Chondrocyte (in vitro differentiated cells): ENCODE data around the gene MCM3AP. TPM values are rescaled to one million over a fixed set of nuclear protein-coding genes. Genes with fewer than 3 reads are reported as not detected.

Source experiments
- DNase-seq: peaks from one replicate; pipeline ENCODE4 v3.0.0; 2021; ENCODE audit warnings: mixed read lengths, low spot score
- H3K27ac Mint-ChIP-seq: one replicate; pipeline ENCODE4 v1.8.0; 2021; ENCODE audit warnings: mild to moderate bottlenecking, moderate library complexity, mixed read lengths; ENCODE audit not compliant: unreplicated experiment
- H3K27me3 Mint-ChIP-seq: 2 replicates; pipeline ENCODE4 v1.8.0; 2021; ENCODE audit warnings: low read depth, mixed read lengths
- H3K36me3 Mint-ChIP-seq: 2 replicates; pipeline ENCODE4 v1.8.0; 2021; ENCODE audit warnings: low read depth, mixed read lengths
- H3K4me1 Mint-ChIP-seq: 2 replicates; pipeline ENCODE4 v1.8.0; 2021; ENCODE audit warnings: low read depth, mild to moderate bottlenecking, mixed read lengths
- H3K4me3 Mint-ChIP-seq: one replicate; pipeline ENCODE4 v1.8.0; 2021; ENCODE audit warnings: mild to moderate bottlenecking, moderate library complexity, mixed read lengths; ENCODE audit not compliant: unreplicated experiment
- H3K9me3 Mint-ChIP-seq: 2 replicates; pipeline ENCODE4 v1.8.0; 2021; ENCODE audit warnings: low read depth, mixed read lengths
- total RNA-seq: library from RNA; stranded (reverse); gene quantifications from 3 replicates; pipeline ENCODE4 v1.2.1, GENCODE V29; 2021
- TF ChIP-seq, protein P1 (sequence below): fragments of 200-600 bp; sonication (generic); IDR thresholded peaks from 2 replicates; pipeline ENCODE4 v1.5.0; 2021; ENCODE audit warnings: antibody characterized with exemption, mild to moderate bottlenecking, moderate library complexity

The MCM3AP gene
- total RNA-seq, 1 donor from 2014 or later: 86.4 TPM

DNA sequence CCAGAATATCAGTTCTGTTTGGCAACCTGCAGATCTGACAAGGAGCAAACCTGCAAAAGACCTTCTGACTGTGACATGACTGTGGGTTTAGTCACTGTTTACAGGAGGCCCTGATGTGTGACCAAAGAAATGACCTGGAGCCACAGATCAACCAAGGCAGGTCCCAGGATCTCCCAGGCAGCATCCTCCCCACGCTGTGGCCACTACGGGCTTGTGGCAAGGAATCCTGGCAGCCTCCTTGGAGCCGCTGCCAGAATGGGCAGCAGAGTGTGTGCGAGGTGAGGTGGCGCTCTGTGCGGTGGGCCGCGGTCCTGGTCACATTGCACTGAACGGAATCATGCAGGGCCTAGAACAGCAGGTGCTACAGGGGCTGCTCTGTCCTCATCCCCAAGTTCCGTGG, 15.9 kb downstream of the MCM3AP start:
- TF ChIP-seq, protein P1, sequence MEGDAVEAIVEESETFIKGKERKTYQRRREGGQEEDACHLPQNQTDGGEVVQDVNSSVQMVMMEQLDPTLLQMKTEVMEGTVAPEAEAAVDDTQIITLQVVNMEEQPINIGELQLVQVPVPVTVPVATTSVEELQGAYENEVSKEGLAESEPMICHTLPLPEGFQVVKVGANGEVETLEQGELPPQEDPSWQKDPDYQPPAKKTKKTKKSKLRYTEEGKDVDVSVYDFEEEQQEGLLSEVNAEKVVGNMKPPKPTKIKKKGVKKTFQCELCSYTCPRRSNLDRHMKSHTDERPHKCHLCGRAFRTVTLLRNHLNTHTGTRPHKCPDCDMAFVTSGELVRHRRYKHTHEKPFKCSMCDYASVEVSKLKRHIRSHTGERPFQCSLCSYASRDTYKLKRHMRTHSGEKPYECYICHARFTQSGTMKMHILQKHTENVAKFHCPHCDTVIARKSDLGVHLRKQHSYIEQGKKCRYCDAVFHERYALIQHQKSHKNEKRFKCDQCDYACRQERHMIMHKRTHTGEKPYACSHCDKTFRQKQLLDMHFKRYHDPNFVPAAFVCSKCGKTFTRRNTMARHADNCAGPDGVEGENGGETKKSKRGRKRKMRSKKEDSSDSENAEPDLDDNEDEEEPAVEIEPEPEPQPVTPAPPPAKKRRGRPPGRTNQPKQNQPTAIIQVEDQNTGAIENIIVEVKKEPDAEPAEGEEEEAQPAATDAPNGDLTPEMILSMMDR: no peak
- H3K4me3 Mint-ChIP-seq: no peak overlapping the region
- no peak overlapping the region for H3K27ac Mint-ChIP-seq
- no peaks in the 10 kb centered on the region for H3K9me3 Mint-ChIP-seq
- H3K4me1 Mint-ChIP-seq: no peaks in the 10 kb centered on the region
- no peak for DNase-seq
- H3K27me3 Mint-ChIP-seq: no peaks in the 10 kb centered on the region
- H3K36me3 Mint-ChIP-seq: peaks cover 48% of the 10 kb centered on the region

DNA sequence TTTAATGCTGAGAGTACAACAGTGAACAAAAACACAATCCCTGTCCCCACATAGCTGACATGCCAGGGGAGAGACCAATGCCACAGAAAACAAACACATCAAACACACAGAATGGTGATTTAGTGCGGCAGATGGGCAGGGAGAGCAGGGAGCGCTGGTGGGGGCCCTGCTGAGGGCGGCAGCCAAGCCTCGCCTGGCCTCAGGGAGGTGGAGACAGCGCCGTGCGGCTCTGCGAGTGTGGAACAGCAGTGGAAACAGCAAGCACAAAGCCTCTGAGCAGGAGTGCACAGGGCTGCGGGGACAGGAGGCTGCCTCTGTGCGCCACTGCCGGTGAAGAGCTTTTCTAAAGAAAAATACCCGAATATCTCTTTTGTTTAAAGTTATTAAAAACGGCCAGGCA, 17.0 kb downstream of the MCM3AP start:
- Mint-ChIP-seq H3K9me3 (no peaks in the 10 kb centered on the region), H3K4me3 (no peak overlapping the region), H3K27ac (no peak overlapping the region), H3K4me1 (no peaks in the 10 kb centered on the region), H3K27me3 (no peaks in the 10 kb centered on the region), H3K36me3 (peaks cover 41% of the 10 kb centered on the region)
- no peak for DNase-seq
- TF ChIP-seq, protein P1: no peak

DNA sequence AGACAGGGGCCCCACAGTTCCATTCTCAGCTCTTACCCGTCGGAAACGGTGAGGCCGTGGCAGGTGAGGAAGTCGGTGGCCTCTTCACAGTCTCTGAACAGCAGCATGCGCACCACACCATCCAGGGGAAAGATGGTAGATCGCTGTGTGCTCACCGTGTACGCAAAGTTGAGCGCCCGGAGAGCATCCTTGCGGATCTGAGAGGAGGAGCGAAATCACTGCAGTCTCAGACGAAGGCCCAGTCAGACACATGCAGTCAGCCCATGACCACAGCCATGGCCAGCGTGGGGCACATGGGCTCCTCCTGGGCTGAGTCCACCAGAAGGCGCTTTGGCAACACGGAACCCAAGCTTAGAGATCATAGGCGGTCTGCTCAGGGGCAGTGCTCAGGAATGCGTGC, 18.5 kb downstream of the MCM3AP start:
- TF ChIP-seq, protein P1: no peak
- Mint-ChIP-seq H3K27ac (peak overlapping the region; percentile 24), H3K4me3 (no peak overlapping the region), H3K27me3 (no peaks in the 10 kb centered on the region), H3K4me1 (no peaks in the 10 kb centered on the region), H3K9me3 (no peaks in the 10 kb centered on the region), H3K36me3 (peaks cover 34% of the 10 kb centered on the region)
- DNase-seq: no peak

DNA sequence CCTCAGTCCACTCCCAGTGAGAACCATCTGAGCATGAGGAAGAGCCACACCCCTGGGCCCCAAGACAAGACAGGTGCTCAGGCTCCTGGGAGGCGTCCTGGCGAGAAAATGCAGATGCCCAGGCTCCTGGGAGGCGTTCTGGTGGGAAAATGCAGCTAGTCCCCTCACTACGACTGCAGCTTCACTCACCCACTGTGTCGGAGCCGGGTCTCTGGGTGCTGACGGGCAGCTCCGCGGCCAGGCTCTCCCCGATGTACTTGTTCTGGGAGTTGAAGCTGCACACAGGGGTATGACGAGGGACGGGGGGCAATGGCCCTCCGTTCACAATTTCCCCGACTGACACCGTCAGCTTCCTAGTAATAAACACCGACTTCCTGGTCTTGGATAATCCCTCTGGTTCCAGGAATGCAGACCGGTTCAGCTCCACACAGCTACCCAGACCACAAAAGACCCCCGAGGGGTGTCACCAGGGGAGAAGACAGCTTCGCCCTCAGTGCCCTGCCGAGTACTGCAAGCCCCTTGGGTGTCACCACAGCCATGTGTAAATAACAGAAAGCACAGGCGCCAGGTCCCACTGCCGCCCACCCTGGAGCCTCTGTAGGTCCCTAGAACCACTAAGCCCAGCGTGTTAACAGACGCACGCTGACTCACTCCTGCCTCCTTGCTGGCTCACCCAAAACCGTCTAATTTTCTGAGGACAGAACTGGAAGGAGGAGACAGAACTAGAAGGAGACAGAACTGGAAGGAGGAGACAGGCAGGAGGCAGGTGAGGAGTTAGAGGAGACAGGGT, 19.5 kb downstream of the MCM3AP start:
- H3K36me3 Mint-ChIP-seq: peaks cover 36% of the 10 kb centered on the region

DNA sequence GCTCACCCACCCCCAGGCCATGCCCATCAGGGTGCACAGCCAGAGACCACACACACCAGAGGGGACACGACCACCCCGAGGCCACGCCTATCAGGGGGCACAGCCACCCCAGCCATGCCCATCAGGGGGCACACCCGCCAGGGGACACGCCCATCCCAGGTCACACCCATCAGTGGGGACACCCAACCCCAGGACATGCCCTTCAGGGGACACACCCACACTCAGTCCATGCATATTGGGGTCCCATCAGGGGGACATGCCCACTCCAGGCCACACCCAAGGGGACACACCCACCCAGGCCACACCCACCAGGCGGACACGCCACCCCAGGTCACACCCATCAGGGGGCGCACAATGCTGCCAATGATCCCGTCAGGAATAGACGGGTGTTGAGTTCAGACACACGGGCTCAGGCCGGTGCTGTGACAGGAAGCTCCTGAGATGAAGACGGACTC, 20.7 kb downstream of the MCM3AP start:
- Mint-ChIP-seq H3K4me3 (no peak overlapping the region), H3K27ac (no peak overlapping the region), H3K4me1 (no peaks in the 10 kb centered on the region), H3K9me3 (no peaks in the 10 kb centered on the region), H3K27me3 (no peaks in the 10 kb centered on the region), H3K36me3 (peaks cover 34% of the 10 kb centered on the region)
- no peak for DNase-seq
- TF ChIP-seq, protein P1: no peak

More for the DNA sequence above, 19.5 kb downstream of the MCM3AP start:
- H3K4me3 Mint-ChIP-seq: no peak overlapping the region
- no peak overlapping the region for H3K27ac Mint-ChIP-seq
- no peak for DNase-seq
- H3K27me3 Mint-ChIP-seq: no peaks in the 10 kb centered on the region
- H3K9me3 Mint-ChIP-seq: no peaks in the 10 kb centered on the region
- TF ChIP-seq, protein P1: no peak
- no peaks in the 10 kb centered on the region for H3K4me1 Mint-ChIP-seq
